ENCODE data around the gene ZNF550. TPM values are rescaled to one million over a fixed set of nuclear protein-coding genes. Genes with fewer than 3 reads are reported as not detected.
"Not testable (repeated sequence)": the region's sequence is repeated elsewhere in the genome, so short reads cannot be mapped to it uniquely, and the experiment has no call there.

ZNF550 gene
- polyA plus RNA-seq, 3 donors, result 0.25 to 2.7 (median 0.65) TPM

DNA sequence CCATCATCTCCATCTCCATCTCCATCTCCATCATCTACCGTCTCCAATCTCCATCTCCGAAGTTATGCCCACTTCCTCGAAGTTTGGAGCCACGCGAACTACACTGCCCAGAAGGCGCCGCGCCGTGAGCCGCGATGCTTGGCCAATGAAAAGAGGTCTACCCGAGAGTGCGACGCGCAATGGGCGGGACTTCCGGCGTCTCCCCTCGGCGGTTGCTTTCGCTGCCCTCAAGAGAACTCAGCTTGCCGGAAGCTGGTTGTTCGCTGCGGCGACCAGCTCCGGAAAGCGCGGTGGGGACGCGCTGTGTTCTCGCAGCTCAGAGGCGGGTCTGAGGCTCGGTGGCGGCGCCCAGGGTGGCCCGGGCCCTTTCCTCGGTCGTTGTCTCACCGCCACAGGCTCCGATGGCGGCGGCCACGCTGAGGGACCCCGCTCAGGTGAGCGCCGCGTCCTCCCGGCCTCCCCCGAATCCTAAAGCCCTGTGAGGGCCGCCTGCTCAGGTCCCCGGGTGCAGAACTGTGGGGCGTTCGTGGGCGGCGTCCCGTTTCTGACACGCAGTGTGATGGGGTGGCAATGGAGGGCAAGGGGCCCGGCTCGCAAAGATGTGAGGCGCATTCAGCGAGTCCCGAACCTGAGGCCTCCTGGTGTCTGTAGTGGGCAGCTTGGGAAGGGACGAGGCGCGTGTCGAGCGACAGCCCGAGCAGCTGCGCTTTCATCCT, 59.8 kb downstream of the ZNF550 start, which contains the start of gene ZNF773:
TSS of gene ZNF773 (plus strand) at position 259 of the 716 bp plus-strand sequence. CDS start at position 402, 143 bp downstream.
- H3K9me3 Mint-ChIP-seq, result peaks cover 56 to 88% (median 67%) of the 10 kb centered on the region in 7 donors
- peaks cover 7 to 28% of the 10 kb centered on the region in 2 donors for H3K36me3 ChIP-seq (replicated peaks in 1 of 2; ENCODE audit: control insufficient read depth in 1 of 2, insufficient read depth in 2 of 2, low read length in 2 of 2)
- peaks cover 10% of the 10 kb centered on the region for H3K4me1 Mint-ChIP-seq
- DNase-seq, result peak; percentile 88 to 91 (median 90)
- peak within 1 kb of the TSS; percentile 57 to 71 for H3K27ac ChIP-seq (ENCODE audit: low read depth in 1 of 2, low read length in 2 of 2)
- H3K79me2 ChIP-seq (ENCODE audit: insufficient read depth, low read length); H4K20me1 ChIP-seq (ENCODE audit: insufficient read depth, low read length); H3K27me3 ChIP-seq (ENCODE audit: control insufficient read depth in 2 of 2, insufficient read depth in 2 of 2, low read length in 2 of 2); H3K27me3 Mint-ChIP-seq (ENCODE audit: low read depth in 3 of 3); H3K4me1 ChIP-seq (ENCODE audit: control insufficient read depth in 1 of 2, insufficient read depth in 2 of 2, low read length in 2 of 2): not testable (repeated sequence)
- peak within 1 kb of the TSS; percentile 60 for H3K4me2 ChIP-seq (replicated peaks; ENCODE audit: extremely low read depth, low read length, poor library complexity, severe bottlenecking)
- peak within 1 kb of the TSS in 6 of 7 donors; percentile 4 to 72 (median 39) for H3K27ac Mint-ChIP-seq
- peaks cover 33 to 38% of the 10 kb centered on the region in 2 donors for H3K36me3 Mint-ChIP-seq
- intact Hi-C loops (cut with micrococcal nuclease), result loop anchor here (5.0 kb wide), 1 partner anchor 77 kb away; the partner anchor contains the start of gene ZNF416 (in 2 of the 2)
- peak within 1 kb of the TSS; percentile 59 to 77 (median 73) for H3K4me3 ChIP-seq (replicated peaks in 1 of 3; ENCODE audit: low read depth in 2 of 3, low read length in 3 of 3)
- WGBS (ENCODE audit: insufficient coverage), result under 1% methylated on average over 49 of the region's 69 CpGs
- peak within 1 kb of the TSS; percentile 81 for H2AFZ ChIP-seq (ENCODE audit: insufficient read depth, low read depth, low read length, poor library complexity, severe bottlenecking)
- peak within 1 kb of the TSS; percentile 74 for H3K9ac ChIP-seq (ENCODE audit: insufficient read depth, low read length, poor library complexity, severe bottlenecking)
- H3K4me3 Mint-ChIP-seq, result peak within 1 kb of the TSS; percentile 73 to 82
- H3K9me3 ChIP-seq (replicated peaks in 1 of 2; ENCODE audit: control insufficient read depth in 1 of 2, insufficient read depth in 1 of 2, low read length in 2 of 2), result peaks cover 63 to 79% of the 10 kb centered on the region in 2 donors
- TF ChIP-seq, protein P1, sequence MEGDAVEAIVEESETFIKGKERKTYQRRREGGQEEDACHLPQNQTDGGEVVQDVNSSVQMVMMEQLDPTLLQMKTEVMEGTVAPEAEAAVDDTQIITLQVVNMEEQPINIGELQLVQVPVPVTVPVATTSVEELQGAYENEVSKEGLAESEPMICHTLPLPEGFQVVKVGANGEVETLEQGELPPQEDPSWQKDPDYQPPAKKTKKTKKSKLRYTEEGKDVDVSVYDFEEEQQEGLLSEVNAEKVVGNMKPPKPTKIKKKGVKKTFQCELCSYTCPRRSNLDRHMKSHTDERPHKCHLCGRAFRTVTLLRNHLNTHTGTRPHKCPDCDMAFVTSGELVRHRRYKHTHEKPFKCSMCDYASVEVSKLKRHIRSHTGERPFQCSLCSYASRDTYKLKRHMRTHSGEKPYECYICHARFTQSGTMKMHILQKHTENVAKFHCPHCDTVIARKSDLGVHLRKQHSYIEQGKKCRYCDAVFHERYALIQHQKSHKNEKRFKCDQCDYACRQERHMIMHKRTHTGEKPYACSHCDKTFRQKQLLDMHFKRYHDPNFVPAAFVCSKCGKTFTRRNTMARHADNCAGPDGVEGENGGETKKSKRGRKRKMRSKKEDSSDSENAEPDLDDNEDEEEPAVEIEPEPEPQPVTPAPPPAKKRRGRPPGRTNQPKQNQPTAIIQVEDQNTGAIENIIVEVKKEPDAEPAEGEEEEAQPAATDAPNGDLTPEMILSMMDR (IDR thresholded peaks at IDR 0.05), result peak; percentile 35

DNA sequence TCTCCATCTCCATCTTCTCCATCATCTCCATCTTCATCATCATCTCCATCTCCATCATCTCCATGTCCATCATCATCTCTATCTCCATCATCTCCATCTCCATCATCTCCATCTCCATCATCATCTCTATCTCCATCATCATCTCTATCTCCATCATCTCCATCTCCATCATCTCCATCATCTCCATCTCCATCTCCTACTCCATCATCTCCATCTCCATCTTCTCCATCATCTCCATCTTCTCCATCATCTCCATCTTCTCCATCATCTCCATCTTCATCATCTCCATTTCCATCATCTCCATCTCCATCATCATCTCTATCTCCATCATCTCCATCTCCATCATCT, 60.4 kb downstream of the ZNF550 start:
- not testable (repeated sequence) for DNase-seq

DNA sequence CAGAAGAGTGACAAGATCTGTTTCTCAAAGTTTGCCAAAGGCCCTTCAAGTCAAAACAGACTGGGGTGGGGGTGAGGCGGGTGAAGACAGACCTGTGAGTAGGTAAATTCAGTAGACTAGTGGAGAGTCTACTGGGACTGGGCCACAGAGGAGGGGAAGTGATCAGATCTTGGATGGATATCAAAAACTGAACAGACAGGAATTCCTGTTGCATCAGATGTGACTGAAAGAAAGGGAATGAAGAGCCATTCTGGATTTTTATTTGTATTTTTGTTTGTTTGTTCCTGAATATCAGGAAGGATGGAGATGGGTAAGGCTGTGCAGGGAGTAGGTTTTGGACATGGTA, 71.4 kb downstream of the ZNF550 start:
- not testable (repeated sequence) for H2AFZ ChIP-seq (ENCODE audit: insufficient read depth, low read depth, low read length, poor library complexity, severe bottlenecking); H3K79me2 ChIP-seq (ENCODE audit: insufficient read depth, low read length); H3K27ac Mint-ChIP-seq; H3K27me3 Mint-ChIP-seq (ENCODE audit: low read depth in 3 of 3); H4K20me1 ChIP-seq (ENCODE audit: insufficient read depth, low read length); H3K27ac ChIP-seq (ENCODE audit: low read depth in 1 of 2, low read length in 2 of 2); H3K4me2 ChIP-seq (replicated peaks; ENCODE audit: extremely low read depth, low read length, poor library complexity, severe bottlenecking); H3K27me3 ChIP-seq (ENCODE audit: control insufficient read depth in 2 of 2, insufficient read depth in 2 of 2, low read length in 2 of 2); H3K9ac ChIP-seq (ENCODE audit: insufficient read depth, low read length, poor library complexity, severe bottlenecking); DNase-seq; H3K4me1 ChIP-seq (ENCODE audit: control insufficient read depth in 1 of 2, insufficient read depth in 2 of 2, low read length in 2 of 2)
- Histone ChIP-seq H3K9me3 (replicated peaks in 1 of 2; ENCODE audit: control insufficient read depth in 1 of 2, insufficient read depth in 1 of 2, low read length in 2 of 2) (peaks cover 36 to 45% of the 10 kb centered on the region in 2 donors), H3K4me3 (replicated peaks in 1 of 3; ENCODE audit: low read depth in 2 of 3, low read length in 3 of 3) (peak overlapping the region in 1 of 3 experiments; percentile 92), H3K36me3 (replicated peaks in 1 of 2; ENCODE audit: control insufficient read depth in 1 of 2, insufficient read depth in 2 of 2, low read length in 2 of 2) (peaks cover 10 to 31% of the 10 kb centered on the region in 2 donors)
- Mint-ChIP-seq H3K36me3 (peaks cover 32 to 34% of the 10 kb centered on the region in 2 donors), H3K4me1 (peaks cover 11% of the 10 kb centered on the region), H3K9me3 (peaks cover 45 to 67% (median 53%) of the 10 kb centered on the region in 7 donors), H3K4me3 (peak overlapping the region; percentile 69 to 83)
- WGBS (ENCODE audit: insufficient coverage), result no CpG with 5 or more reads among the region's 1 CpG
- intact Hi-C loops (cut with micrococcal nuclease), result loop anchor here in 1 of 2 donors (10.0 kb wide), 1 partner anchor 53 kb away; the partner anchor contains the start of gene ZNF749

More for the DNA sequence above, 60.4 kb downstream of the ZNF550 start:
- peaks cover 57 to 88% (median 66%) of the 10 kb centered on the region in 7 donors for H3K9me3 Mint-ChIP-seq
- Histone ChIP-seq H3K4me3 (replicated peaks in 1 of 3; ENCODE audit: low read depth in 2 of 3, low read length in 3 of 3) (peak overlapping the region in 1 of 3 experiments; percentile 77), H3K36me3 (replicated peaks in 1 of 2; ENCODE audit: control insufficient read depth in 1 of 2, insufficient read depth in 2 of 2, low read length in 2 of 2) (peaks cover 5 to 24% of the 10 kb centered on the region in 2 donors), H3K4me2 (replicated peaks; ENCODE audit: extremely low read depth, low read length, poor library complexity, severe bottlenecking) (peak overlapping the region; percentile 53), H3K9me3 (replicated peaks in 1 of 2; ENCODE audit: control insufficient read depth in 1 of 2, insufficient read depth in 1 of 2, low read length in 2 of 2) (peaks cover 60 to 79% of the 10 kb centered on the region in 2 donors)
- intact Hi-C loops (cut with micrococcal nuclease), result loop anchor here in 1 of 2 donors (5.0 kb wide), 1 partner anchor 78 kb away; the partner anchor contains the start of gene ZNF416
- H3K27me3 Mint-ChIP-seq (ENCODE audit: low read depth in 3 of 3); H3K27me3 ChIP-seq (ENCODE audit: control insufficient read depth in 2 of 2, insufficient read depth in 2 of 2, low read length in 2 of 2); H2AFZ ChIP-seq (ENCODE audit: insufficient read depth, low read depth, low read length, poor library complexity, severe bottlenecking); H4K20me1 ChIP-seq (ENCODE audit: insufficient read depth, low read length); H3K9ac ChIP-seq (ENCODE audit: insufficient read depth, low read length, poor library complexity, severe bottlenecking); H3K4me1 ChIP-seq (ENCODE audit: control insufficient read depth in 1 of 2, insufficient read depth in 2 of 2, low read length in 2 of 2); H3K79me2 ChIP-seq (ENCODE audit: insufficient read depth, low read length); H3K27ac ChIP-seq (ENCODE audit: low read depth in 1 of 2, low read length in 2 of 2): not testable (repeated sequence)
- H3K36me3 Mint-ChIP-seq, result peaks cover 30 to 37% of the 10 kb centered on the region in 2 donors
- TF ChIP-seq, protein P1 (IDR thresholded peaks at IDR 0.05), result peak; percentile 35
- H3K4me1 Mint-ChIP-seq, result peaks cover 10% of the 10 kb centered on the region
- peak overlapping the region in 3 of 7 donors; percentile 13 to 72 (median 65) for H3K27ac Mint-ChIP-seq
- H3K4me3 Mint-ChIP-seq, result peak overlapping the region; percentile 73 to 82

All from CD14-positive monocyte (primary cell).